IMR-90 (cell line): ENCODE results near the gene RFPL1. TPM values are rescaled to one million over a fixed set of nuclear protein-coding genes. Genes with fewer than 3 reads are reported as not detected.

Source experiments
- ATAC-seq: fragments of 200-7000 bp; cut with Tn5 transposase; 2 replicates; pipeline ENCODE4 v1.9.1; 2020; ENCODE audit warnings: low read depth, mild to moderate bottlenecking, moderate library complexity
- BruUV-seq: library from RNA; stranded (reverse); fragments of 400-500 nt; replicated peaks from 2 replicates; lab custom pipeline; 2021; lab: Mats Ljungman, UMichigan
- CTCF ChIA-PET: fragments of 300-600 bp; formaldehyde crosslinking; extraction: SDS; loops from one replicate; lab custom pipeline; 2021; ENCODE audit warnings: antibody characterized with exemption; lab: Yijun Ruan, JAX
- POLR2A ChIA-PET: fragments of 300-600 bp; sonication (Branson Sonifier 250); formaldehyde crosslinking; loops from one replicate; lab custom pipeline; 2022; ENCODE audit warnings: antibody characterized with exemption; ENCODE audit not compliant: unreplicated experiment; lab: Charles Lee
- DNase-seq: peaks from one replicate; pipeline ENCODE4 v3.0.0; 2013
- H2AFZ ChIP-seq: replicated peaks from 2 replicates; pipeline ENCODE3; 2013; ENCODE audit warnings: low read length, mild to moderate bottlenecking; ENCODE audit not compliant: poor library complexity
- H2AK5ac ChIP-seq: 2 replicates; pipeline ENCODE4 v1.6.1; 2013; ENCODE audit warnings: low read depth, low read length, inconsistent platforms
- H2AK9ac ChIP-seq: replicated peaks from 2 replicates; pipeline ENCODE3; 2013; ENCODE audit warnings: mild to moderate bottlenecking, low read depth, low read length, moderate library complexity; ENCODE audit not compliant: poor library complexity
- H2BK120ac ChIP-seq: 2 replicates; pipeline ENCODE4 v1.6.1; 2013; ENCODE audit warnings: low read depth, low read length, inconsistent platforms
- H2BK15ac ChIP-seq: 3 replicates; pipeline ENCODE4 v1.6.1; 2013; ENCODE audit warnings: low read depth, low read length, inconsistent platforms
- H2BK20ac ChIP-seq: 2 replicates; pipeline ENCODE4 v1.6.1; 2013; ENCODE audit warnings: low read depth, mild to moderate bottlenecking, inconsistent platforms, low read length, moderate library complexity
- H2BK5ac ChIP-seq: 2 replicates; pipeline ENCODE4 v1.6.1; 2013; ENCODE audit warnings: mild to moderate bottlenecking, low read depth, low read length, inconsistent platforms; ENCODE audit not compliant: poor library complexity, severe bottlenecking
- H3K14ac ChIP-seq: replicated peaks from 2 replicates; pipeline ENCODE4 v1.6.1; 2013; ENCODE audit warnings: low read depth, low read length, inconsistent platforms
- H3K18ac ChIP-seq: 2 replicates; pipeline ENCODE4 v1.6.1; 2013; ENCODE audit warnings: low read depth, low read length, control low read depth
- H3K23ac ChIP-seq: 2 replicates; pipeline ENCODE4 v1.6.1; 2013; ENCODE audit warnings: low read depth, low read length, inconsistent platforms
- H3K27ac ChIP-seq: 2 replicates; pipeline ENCODE4 v1.5.1; 2013; ENCODE audit warnings: mild to moderate bottlenecking, control low read depth, low read length; ENCODE audit not compliant: insufficient read depth
- H3K27me3 ChIP-seq: 2 replicates; pipeline ENCODE4 v1.6.1; 2013; ENCODE audit warnings: low read length; ENCODE audit not compliant: control insufficient read depth, insufficient read depth
- H3K36me3 ChIP-seq: 2 replicates; pipeline ENCODE4 v1.6.1; 2013; ENCODE audit warnings: low read length, mixed read lengths; ENCODE audit not compliant: control insufficient read depth, insufficient read depth
- H3K4ac ChIP-seq: 2 replicates; pipeline ENCODE4 v1.6.1; 2013; ENCODE audit warnings: low read depth, low read length, inconsistent platforms
- H3K4me1 ChIP-seq: 2 replicates; pipeline ENCODE4 v1.6.1; 2013; ENCODE audit warnings: low read length, mixed read lengths; ENCODE audit not compliant: control insufficient read depth, insufficient read depth
- H3K4me2 ChIP-seq: 2 replicates; pipeline ENCODE4 v1.6.1; 2013; ENCODE audit warnings: low read depth, mild to moderate bottlenecking, control low read depth, low read length, moderate library complexity
- H3K4me3 ChIP-seq: 2 replicates; pipeline ENCODE4 v1.5.1; 2013; ENCODE audit warnings: low read depth, mild to moderate bottlenecking, control low read depth, low read length, moderate library complexity; ENCODE audit not compliant: insufficient read depth
- H3K56ac ChIP-seq: 2 replicates; pipeline ENCODE4 v1.6.1; 2013; ENCODE audit warnings: low read length, inconsistent platforms; ENCODE audit not compliant: insufficient read depth; ENCODE audit errors: extremely low read depth
- H3K79me1 ChIP-seq, 2 experiments: 2 replicates each; pipeline ENCODE4 v1.6.1; 2013; ENCODE audit warnings: low read length in 2 of 2, inconsistent platforms in 1 of 2, low read depth in 1 of 2
- H3K9ac ChIP-seq: 2 replicates; pipeline ENCODE4 v1.6.1; 2013; ENCODE audit warnings: low read depth, low read length, control low read depth
- H3K9me1 ChIP-seq: 2 replicates; pipeline ENCODE4 v1.6.1; 2013; ENCODE audit warnings: low read length, inconsistent platforms; ENCODE audit not compliant: insufficient read depth
- H3K9me3 ChIP-seq: 2 replicates; pipeline ENCODE4 v1.6.1; 2013; ENCODE audit warnings: low read length; ENCODE audit not compliant: control insufficient read depth, insufficient read depth
- H4K20me1 ChIP-seq: 2 replicates; pipeline ENCODE4 v1.6.1; 2013; ENCODE audit warnings: low read length, inconsistent platforms; ENCODE audit not compliant: insufficient read depth
- H4K5ac ChIP-seq: 2 replicates; pipeline ENCODE4 v1.6.1; 2013; ENCODE audit warnings: mild to moderate bottlenecking, low read depth, low read length, control low read depth
- H4K8ac ChIP-seq, 2 experiments: 2 replicates each; pipeline ENCODE4 v1.6.1; 2013; ENCODE audit warnings: low read depth in 2 of 2, low read length in 2 of 2, control low read depth in 1 of 2, inconsistent platforms in 1 of 2
- H4K91ac ChIP-seq: 2 replicates; pipeline ENCODE4 v1.6.1; 2013; ENCODE audit warnings: low read depth, low read length, inconsistent platforms; ENCODE audit not compliant: insufficient read depth
- BHLHE40 ChIP-seq: fragments of 150-350 bp; IDR thresholded peaks from 2 replicates; pipeline ENCODE4 v1.6.1; 2016; ENCODE audit warnings: mild to moderate bottlenecking, low read depth, low read length
- CEBPB ChIP-seq: IDR thresholded peaks from 2 replicates; pipeline ENCODE4 v1.6.1; 2012; ENCODE audit warnings: low read depth, low read length, improper control_type of control experiment
- CHD1 ChIP-seq: IDR thresholded peaks from 2 replicates; pipeline ENCODE4 v1.6.1; 2012; ENCODE audit warnings: low read depth, low read length, improper control_type of control experiment
- CTCF ChIP-seq: conservative IDR thresholded peaks from 2 replicates; pipeline ENCODE4 v1.5.1; 2012; ENCODE audit warnings: mild to moderate bottlenecking, low read depth, low read length, improper control_type of control experiment
- ELK1 ChIP-seq: fragments of 150-350 bp; IDR thresholded peaks from 2 replicates; pipeline ENCODE4 v1.6.1; 2016; ENCODE audit warnings: low read depth, mild to moderate bottlenecking, low read length, moderate library complexity, borderline replicate concordance
- FOS ChIP-seq: fragments of 150-350 bp; IDR thresholded peaks from 2 replicates; pipeline ENCODE4 v1.6.1; 2016; ENCODE audit warnings: low read depth, low read length
- MAFK ChIP-seq: IDR thresholded peaks from 2 replicates; pipeline ENCODE4 v1.6.1; 2012; ENCODE audit warnings: low read depth, low read length, improper control_type of control experiment
- MAZ ChIP-seq: IDR thresholded peaks from 2 replicates; pipeline ENCODE4 v1.6.1; 2012; ENCODE audit warnings: low read depth, mild to moderate bottlenecking, low read length, improper control_type of control experiment, moderate library complexity, borderline replicate concordance
- MXI1 ChIP-seq: IDR thresholded peaks from 2 replicates; pipeline ENCODE4 v1.6.1; 2012; ENCODE audit warnings: low read depth, mild to moderate bottlenecking, low read length, moderate library complexity, borderline replicate concordance
- NFE2L2 ChIP-seq: fragments of 150-350 bp; IDR thresholded peaks from 2 replicates; pipeline ENCODE4 v1.6.1; 2016; ENCODE audit warnings: low read depth, mild to moderate bottlenecking, low read length
- POLR2A ChIP-seq: IDR thresholded peaks from 2 replicates; pipeline ENCODE4 v1.6.1; 2012; ENCODE audit warnings: mild to moderate bottlenecking, low read depth, low read length
- RAD21 ChIP-seq: IDR thresholded peaks from 2 replicates; pipeline ENCODE4 v1.6.1; 2012; ENCODE audit warnings: low read length, improper control_type of control experiment
- RCOR1 ChIP-seq: IDR thresholded peaks from 2 replicates; pipeline ENCODE4 v1.6.1; 2012; ENCODE audit warnings: mild to moderate bottlenecking, low read length, improper control_type of control experiment; ENCODE audit not compliant: insufficient replicate concordance
- RFX5 ChIP-seq: IDR thresholded peaks from 2 replicates; pipeline ENCODE4 v1.8.0; 2012; ENCODE audit warnings: low read depth, mild to moderate bottlenecking, low read length, moderate library complexity
- SMC3 ChIP-seq: fragments of 150-350 bp; IDR thresholded peaks from 2 replicates; pipeline ENCODE4 v1.6.1; 2016; ENCODE audit warnings: low read depth, mild to moderate bottlenecking, antibody characterized with exemption, low read length, moderate library complexity
- USF2 ChIP-seq: fragments of 150-350 bp; IDR thresholded peaks from 2 replicates; pipeline ENCODE4 v1.6.1; 2017; ENCODE audit warnings: mild to moderate bottlenecking, antibody characterized with exemption, low read length, low read depth
- WGBS, 2 experiments: methylation state at CpG; one replicate each; pipeline versions ENCODE4 v1.1.5 to v1.1.7; 2013; ENCODE audit warnings: missing lambda C conversion rate in 2 of 2; ENCODE audit not compliant: insufficient read length in 1 of 2; ENCODE audit errors: extremely low coverage in 2 of 2; 5-methylcytosine and 5-hydroxymethylcytosine counted together
- dilution Hi-C: fragments of 300-500 bp; cut with HindIII; formaldehyde crosslinking; loops from one replicate; pipeline ENCODE4 v1.14.3; 2018; ENCODE audit warnings: low sequenced_read_pairs; ENCODE audit not compliant: unreplicated experiment
- in situ Hi-C: fragments of 300-500 bp; cut with MboI; formaldehyde crosslinking; loops from 3 replicates; pipeline ENCODE4 v1.14.3; 2019; ENCODE audit warnings: low sequenced_read_pairs, inconsistent platforms, mixed read lengths
- intact Hi-C: fragments of 100-400 bp; cut with micrococcal nuclease; formaldehyde crosslinking; loops from 2 replicates; pipeline ENCODE4 v1.10.0; 2022
- polyA plus RNA-seq, 3 experiments: library from polyadenylated mRNA; depleted of rRNA; stranded (reverse); fragments of >200 nt; gene quantifications; 2 replicates each; pipeline ENCODE4 v1.2.3, GENCODE V29; 2012; ENCODE audit warnings: low replicate concordance in 1 of 3
- total RNA-seq: library from RNA; depleted of rRNA; stranded (reverse); fragments of >200 nt; gene quantifications from 2 replicates; pipeline ENCODE4 v1.2.3, GENCODE V29; 2012

The RFPL1 gene
- total and polyA plus RNA-seq, 2 of the 4 experiments (the other 2 are of a cell fraction) = not detected

GRCh38 chr22:29482253-29482652 lies 43.9 kb downstream of the RFPL1 start:
- Histone ChIP-seq H3K9ac (no peak overlapping the region), H3K4me2 (no peak overlapping the region), H3K36me3 (no peaks in the 10 kb centered on the region), H4K20me1 (peaks cover 9% of the 10 kb centered on the region; the same call in 1 of the 2 replicates), H3K27me3 (peaks cover 49% of the 10 kb centered on the region), H3K18ac (no peak overlapping the region), H3K9me1 (no peaks in the 10 kb centered on the region), H3K4me1 (no peaks in the 10 kb centered on the region), H2BK5ac (no peak overlapping the region), H2BK20ac (no peak overlapping the region), H2BK15ac (no peak overlapping the region), H2AFZ (no peak overlapping the region), H4K5ac (no peak overlapping the region), H3K9me3 (no peaks in the 10 kb centered on the region), H4K8ac (no peak overlapping the region), H2AK5ac (no peak overlapping the region), H4K91ac (no peak overlapping the region), H2BK120ac (no peak overlapping the region), H3K4ac (no peak overlapping the region), H3K79me1 (no peaks in the 10 kb centered on the region), H3K27ac (no peak overlapping the region), H3K56ac (no peak overlapping the region), H3K23ac (no peak overlapping the region), H3K14ac (no peak overlapping the region), H3K4me3 (no peak overlapping the region), H2AK9ac (no peak overlapping the region)
- BruUV-seq = no TSS peak
- dilution Hi-C loops = no loop called here
- in situ Hi-C loops = no loop called here
- DNase-seq = no peak
- no peak for ATAC-seq
- WGBS, 2 experiments = 45% methylated on average over 4 of the region's 11 CpGs; no CpG with 5 or more reads in 1 of the 2 experiments
- ChIA-PET CTCF (no interaction called here), POLR2A (no interaction called here)
- TF ChIP-seq NFE2L2 (no peak), FOS (no peak), RFX5 (no peak), MAFK (no peak), RCOR1 (no peak), CEBPB (no peak), CHD1 (no peak), MAZ (no peak), MXI1 (no peak), ELK1 (no peak), BHLHE40 (no peak), USF2 (no peak), SMC3 (no peak), RAD21 (no peak), POLR2A (no peak), CTCF (no peak)
- intact Hi-C loops = no loop called here
